Mesothelial cell of epicardium (in vitro differentiated cells): ENCODE data around the gene GALNT15. TPM values are rescaled to one million over a fixed set of nuclear protein-coding genes. Genes with fewer than 3 reads are reported as not detected.

Source experiments
- DNase-seq, 2 experiments: peaks; one replicate each; pipeline ENCODE4 v3.0.0; 2021; ENCODE audit warnings: low spot score in 2 of 2; ENCODE audit not compliant: unreplicated experiment in 2 of 2
- H3K27ac Mint-ChIP-seq: 2 replicates; pipeline ENCODE4 v1.8.0; 2021; ENCODE audit warnings: mixed read lengths
- H3K27me3 Mint-ChIP-seq: 2 replicates; pipeline ENCODE4 v1.8.0; 2021; ENCODE audit warnings: low read depth, mixed read lengths
- H3K36me3 Mint-ChIP-seq: 2 replicates; pipeline ENCODE4 v1.8.0; 2021; ENCODE audit warnings: mixed read lengths
- H3K4me1 Mint-ChIP-seq: 2 replicates; pipeline ENCODE4 v1.8.0; 2021; ENCODE audit warnings: mixed read lengths
- H3K4me3 Mint-ChIP-seq: 2 replicates; pipeline ENCODE4 v1.8.0; 2021; ENCODE audit warnings: mild to moderate bottlenecking, moderate library complexity, mixed read lengths
- H3K9me3 Mint-ChIP-seq: 2 replicates; pipeline ENCODE4 v1.8.0; 2021; ENCODE audit warnings: mixed read lengths
- CTCF ChIP-seq: fragments of 200-600 bp; sonication (generic); IDR thresholded peaks from one replicate; pipeline ENCODE4 v1.5.0; 2021; ENCODE audit warnings: antibody characterized with exemption; ENCODE audit not compliant: unreplicated experiment
- total RNA-seq: library from RNA; stranded (reverse); gene quantifications from 3 replicates; pipeline ENCODE4 v1.2.1, GENCODE V29; 2021

Gene GALNT15
- total RNA-seq, 1 donor from 2014 or later = 0.07 TPM

- no peak for DNase-seq
- H3K27ac Mint-ChIP-seq = no peak overlapping the region
- no peaks in the 10 kb centered on the region for H3K4me1 Mint-ChIP-seq
- no peaks in the 10 kb centered on the region for H3K27me3 Mint-ChIP-seq
- TF ChIP-seq CTCF = no peak
- H3K36me3 Mint-ChIP-seq = no peaks in the 10 kb centered on the region
- no peak overlapping the region for H3K4me3 Mint-ChIP-seq
- peaks cover 9% of the 10 kb centered on the region for H3K9me3 Mint-ChIP-seq
Measured at GRCh38 chr3:16132928-16133327, 41.6 kb upstream of the GALNT15 start.

GRCh38 chr3:16134173-16134928 lies 40.1 kb upstream of the GALNT15 start:
- no peak for DNase-seq
- Mint-ChIP-seq H3K27ac (no peak overlapping the region), H3K36me3 (no peaks in the 10 kb centered on the region), H3K4me3 (no peak overlapping the region), H3K4me1 (no peaks in the 10 kb centered on the region), H3K9me3 (peaks cover 9% of the 10 kb centered on the region), H3K27me3 (no peaks in the 10 kb centered on the region)
- TF ChIP-seq CTCF = no peak

GRCh38 chr3:16136055-16136454 lies 38.4 kb upstream of the GALNT15 start:
- no peaks in the 10 kb centered on the region for H3K4me1 Mint-ChIP-seq
- no peak for DNase-seq
- no peak overlapping the region for H3K4me3 Mint-ChIP-seq
- H3K36me3 Mint-ChIP-seq = no peaks in the 10 kb centered on the region
- peaks cover 12% of the 10 kb centered on the region for H3K9me3 Mint-ChIP-seq
- H3K27me3 Mint-ChIP-seq = no peaks in the 10 kb centered on the region
- no peak for TF ChIP-seq CTCF
- H3K27ac Mint-ChIP-seq = no peak overlapping the region

GRCh38 chr3:16137044-16137443 lies 37.4 kb upstream of the GALNT15 start:
- DNase-seq = no peak
- no peaks in the 10 kb centered on the region for H3K36me3 Mint-ChIP-seq
- H3K9me3 Mint-ChIP-seq = peaks cover 16% of the 10 kb centered on the region
- no peak overlapping the region for H3K4me3 Mint-ChIP-seq
- TF ChIP-seq CTCF = no peak
- no peaks in the 10 kb centered on the region for H3K27me3 Mint-ChIP-seq
- H3K4me1 Mint-ChIP-seq = no peaks in the 10 kb centered on the region
- H3K27ac Mint-ChIP-seq = no peak overlapping the region

GRCh38 chr3:16137977-16138376 lies 36.5 kb upstream of the GALNT15 start:
- H3K27ac Mint-ChIP-seq = no peak overlapping the region
- DNase-seq = no peak
- no peak overlapping the region for H3K4me3 Mint-ChIP-seq
- H3K36me3 Mint-ChIP-seq = no peaks in the 10 kb centered on the region
- TF ChIP-seq CTCF = no peak
- peaks cover 22% of the 10 kb centered on the region for H3K9me3 Mint-ChIP-seq
- no peaks in the 10 kb centered on the region for H3K4me1 Mint-ChIP-seq
- H3K27me3 Mint-ChIP-seq = no peaks in the 10 kb centered on the region
